ENCODE measurements around the gene CYRIA.

CYRIA gene

GRCh38 chr2:16649353-16650286, 16.0 kb downstream of the CYRIA start:
- no peak for DNase-seq (ENCODE audit: low read depth)

GRCh38 chr2:16647992-16648617, 17.5 kb downstream of the CYRIA start:
- no peak for DNase-seq (ENCODE audit: low read depth)

- DNase-seq (ENCODE audit: low read depth), result no peak
Measured at GRCh38 chr2:16645775-16646559, 19.7 kb downstream of the CYRIA start.

- no peak for DNase-seq (ENCODE audit: low read depth)
Measured at GRCh38 chr2:16645088-16645487, 20.5 kb downstream of the CYRIA start.

- DNase-seq (ENCODE audit: low read depth), result no peak
Measured at GRCh38 chr2:16644221-16644925, 21.3 kb downstream of the CYRIA start.

- no peak for DNase-seq (ENCODE audit: low read depth)
Measured at GRCh38 chr2:16643099-16643498, 22.5 kb downstream of the CYRIA start.

GRCh38 chr2:16642088-16642487, 23.5 kb downstream of the CYRIA start:
- DNase-seq (ENCODE audit: low read depth), result no peak

GRCh38 chr2:16641509-16641908, 24.1 kb downstream of the CYRIA start:
- no peak for DNase-seq (ENCODE audit: low read depth)

- no peak for DNase-seq (ENCODE audit: low read depth)
Measured at GRCh38 chr2:16640867-16641266, 24.8 kb downstream of the CYRIA start.

- no peak for DNase-seq (ENCODE audit: low read depth)
Measured at GRCh38 chr2:16640001-16640700, 25.5 kb downstream of the CYRIA start.

GRCh38 chr2:16639431-16639830, 26.2 kb downstream of the CYRIA start:
- no peak for DNase-seq (ENCODE audit: low read depth)

- no peak for DNase-seq (ENCODE audit: low read depth)
Measured at GRCh38 chr2:16638946-16639345, 26.7 kb downstream of the CYRIA start.

GRCh38 chr2:16637304-16637703, 28.3 kb downstream of the CYRIA start:
- no peak for DNase-seq (ENCODE audit: low read depth)

- no peak for DNase-seq (ENCODE audit: low read depth)
Measured at GRCh38 chr2:16635791-16636699, 29.6 kb downstream of the CYRIA start.

GRCh38 chr2:16633621-16634430, 31.8 kb downstream of the CYRIA start:
- DNase-seq (ENCODE audit: low read depth), result no peak

GRCh38 chr2:16632598-16632997, 33.0 kb downstream of the CYRIA start:
- no peak for DNase-seq (ENCODE audit: low read depth)

- no peak for DNase-seq (ENCODE audit: low read depth)
Measured at GRCh38 chr2:16630463-16630862, 35.2 kb downstream of the CYRIA start.

GRCh38 chr2:16629770-16630169, 35.9 kb downstream of the CYRIA start:
- DNase-seq (ENCODE audit: low read depth), result no peak

GRCh38 chr2:16629044-16629443, 36.6 kb downstream of the CYRIA start:
- DNase-seq (ENCODE audit: low read depth), result no peak

Data from stimulated activated CD4-positive, alpha-beta T cell treated with anti-CD3 and anti-CD28 coated beads, Interleukin-2, amount 100 ng/mL, for 4 hours (primary cell).